IMR-90 (cell line): ENCODE measurements around the gene FLT1. TPM values are rescaled to one million over a fixed set of nuclear protein-coding genes. Genes with fewer than 3 reads are reported as not detected.

Experiments
- ATAC-seq: fragments of 200-7000 bp; cut with Tn5 transposase; 2 replicates; pipeline ENCODE4 v1.9.1; 2020; ENCODE audit warnings: low read depth, mild to moderate bottlenecking, moderate library complexity
- BruUV-seq: library from RNA; stranded (reverse); fragments of 400-500 nt; replicated peaks from 2 replicates; lab custom pipeline; 2021; lab: Mats Ljungman, UMichigan
- CTCF ChIA-PET: fragments of 300-600 bp; formaldehyde crosslinking; extraction: SDS; loops from one replicate; lab custom pipeline; 2021; ENCODE audit warnings: antibody characterized with exemption; lab: Yijun Ruan, JAX
- POLR2A ChIA-PET: fragments of 300-600 bp; sonication (Branson Sonifier 250); formaldehyde crosslinking; loops from one replicate; lab custom pipeline; 2022; ENCODE audit warnings: antibody characterized with exemption; ENCODE audit not compliant: unreplicated experiment; lab: Charles Lee
- DNase-seq: peaks from one replicate; pipeline ENCODE4 v3.0.0; 2013
- H2AFZ ChIP-seq: replicated peaks from 2 replicates; pipeline ENCODE3; 2013; ENCODE audit warnings: low read length, mild to moderate bottlenecking; ENCODE audit not compliant: poor library complexity
- H2AK5ac ChIP-seq: 2 replicates; pipeline ENCODE4 v1.6.1; 2013; ENCODE audit warnings: low read depth, low read length, inconsistent platforms
- H2AK9ac ChIP-seq: replicated peaks from 2 replicates; pipeline ENCODE3; 2013; ENCODE audit warnings: mild to moderate bottlenecking, low read depth, low read length, moderate library complexity; ENCODE audit not compliant: poor library complexity
- H2BK120ac ChIP-seq: 2 replicates; pipeline ENCODE4 v1.6.1; 2013; ENCODE audit warnings: low read depth, low read length, inconsistent platforms
- H2BK15ac ChIP-seq: 3 replicates; pipeline ENCODE4 v1.6.1; 2013; ENCODE audit warnings: low read depth, low read length, inconsistent platforms
- H2BK20ac ChIP-seq: 2 replicates; pipeline ENCODE4 v1.6.1; 2013; ENCODE audit warnings: low read depth, mild to moderate bottlenecking, inconsistent platforms, low read length, moderate library complexity
- H2BK5ac ChIP-seq: 2 replicates; pipeline ENCODE4 v1.6.1; 2013; ENCODE audit warnings: mild to moderate bottlenecking, low read depth, low read length, inconsistent platforms; ENCODE audit not compliant: poor library complexity, severe bottlenecking
- H3K14ac ChIP-seq: replicated peaks from 2 replicates; pipeline ENCODE4 v1.6.1; 2013; ENCODE audit warnings: low read depth, low read length, inconsistent platforms
- H3K18ac ChIP-seq: 2 replicates; pipeline ENCODE4 v1.6.1; 2013; ENCODE audit warnings: low read depth, low read length, control low read depth
- H3K23ac ChIP-seq: 2 replicates; pipeline ENCODE4 v1.6.1; 2013; ENCODE audit warnings: low read depth, low read length, inconsistent platforms
- H3K27ac ChIP-seq: 2 replicates; pipeline ENCODE4 v1.5.1; 2013; ENCODE audit warnings: mild to moderate bottlenecking, control low read depth, low read length; ENCODE audit not compliant: insufficient read depth
- H3K27me3 ChIP-seq: 2 replicates; pipeline ENCODE4 v1.6.1; 2013; ENCODE audit warnings: low read length; ENCODE audit not compliant: control insufficient read depth, insufficient read depth
- H3K36me3 ChIP-seq: 2 replicates; pipeline ENCODE4 v1.6.1; 2013; ENCODE audit warnings: low read length, mixed read lengths; ENCODE audit not compliant: control insufficient read depth, insufficient read depth
- H3K4ac ChIP-seq: 2 replicates; pipeline ENCODE4 v1.6.1; 2013; ENCODE audit warnings: low read depth, low read length, inconsistent platforms
- H3K4me1 ChIP-seq: 2 replicates; pipeline ENCODE4 v1.6.1; 2013; ENCODE audit warnings: low read length, mixed read lengths; ENCODE audit not compliant: control insufficient read depth, insufficient read depth
- H3K4me2 ChIP-seq: 2 replicates; pipeline ENCODE4 v1.6.1; 2013; ENCODE audit warnings: low read depth, mild to moderate bottlenecking, control low read depth, low read length, moderate library complexity
- H3K4me3 ChIP-seq: 2 replicates; pipeline ENCODE4 v1.5.1; 2013; ENCODE audit warnings: low read depth, mild to moderate bottlenecking, control low read depth, low read length, moderate library complexity; ENCODE audit not compliant: insufficient read depth
- H3K56ac ChIP-seq: 2 replicates; pipeline ENCODE4 v1.6.1; 2013; ENCODE audit warnings: low read length, inconsistent platforms; ENCODE audit not compliant: insufficient read depth; ENCODE audit errors: extremely low read depth
- H3K79me1 ChIP-seq, 2 experiments: 2 replicates each; pipeline ENCODE4 v1.6.1; 2013; ENCODE audit warnings: low read length in 2 of 2, inconsistent platforms in 1 of 2, low read depth in 1 of 2
- H3K9ac ChIP-seq: 2 replicates; pipeline ENCODE4 v1.6.1; 2013; ENCODE audit warnings: low read depth, low read length, control low read depth
- H3K9me1 ChIP-seq: 2 replicates; pipeline ENCODE4 v1.6.1; 2013; ENCODE audit warnings: low read length, inconsistent platforms; ENCODE audit not compliant: insufficient read depth
- H3K9me3 ChIP-seq: 2 replicates; pipeline ENCODE4 v1.6.1; 2013; ENCODE audit warnings: low read length; ENCODE audit not compliant: control insufficient read depth, insufficient read depth
- H4K20me1 ChIP-seq: 2 replicates; pipeline ENCODE4 v1.6.1; 2013; ENCODE audit warnings: low read length, inconsistent platforms; ENCODE audit not compliant: insufficient read depth
- H4K5ac ChIP-seq: 2 replicates; pipeline ENCODE4 v1.6.1; 2013; ENCODE audit warnings: mild to moderate bottlenecking, low read depth, low read length, control low read depth
- H4K8ac ChIP-seq, 2 experiments: 2 replicates each; pipeline ENCODE4 v1.6.1; 2013; ENCODE audit warnings: low read depth in 2 of 2, low read length in 2 of 2, control low read depth in 1 of 2, inconsistent platforms in 1 of 2
- H4K91ac ChIP-seq: 2 replicates; pipeline ENCODE4 v1.6.1; 2013; ENCODE audit warnings: low read depth, low read length, inconsistent platforms; ENCODE audit not compliant: insufficient read depth
- BHLHE40 ChIP-seq: fragments of 150-350 bp; IDR thresholded peaks from 2 replicates; pipeline ENCODE4 v1.6.1; 2016; ENCODE audit warnings: mild to moderate bottlenecking, low read depth, low read length
- CEBPB ChIP-seq: IDR thresholded peaks from 2 replicates; pipeline ENCODE4 v1.6.1; 2012; ENCODE audit warnings: low read depth, low read length, improper control_type of control experiment
- CHD1 ChIP-seq: IDR thresholded peaks from 2 replicates; pipeline ENCODE4 v1.6.1; 2012; ENCODE audit warnings: low read depth, low read length, improper control_type of control experiment
- FOS ChIP-seq: fragments of 150-350 bp; IDR thresholded peaks from 2 replicates; pipeline ENCODE4 v1.6.1; 2016; ENCODE audit warnings: low read depth, low read length
- MAFK ChIP-seq: IDR thresholded peaks from 2 replicates; pipeline ENCODE4 v1.6.1; 2012; ENCODE audit warnings: low read depth, low read length, improper control_type of control experiment
- MAZ ChIP-seq: IDR thresholded peaks from 2 replicates; pipeline ENCODE4 v1.6.1; 2012; ENCODE audit warnings: low read depth, mild to moderate bottlenecking, low read length, improper control_type of control experiment, moderate library complexity, borderline replicate concordance
- MXI1 ChIP-seq: IDR thresholded peaks from 2 replicates; pipeline ENCODE4 v1.6.1; 2012; ENCODE audit warnings: low read depth, mild to moderate bottlenecking, low read length, moderate library complexity, borderline replicate concordance
- NFE2L2 ChIP-seq: fragments of 150-350 bp; IDR thresholded peaks from 2 replicates; pipeline ENCODE4 v1.6.1; 2016; ENCODE audit warnings: low read depth, mild to moderate bottlenecking, low read length
- POLR2A ChIP-seq: IDR thresholded peaks from 2 replicates; pipeline ENCODE4 v1.6.1; 2012; ENCODE audit warnings: mild to moderate bottlenecking, low read depth, low read length
- RAD21 ChIP-seq: IDR thresholded peaks from 2 replicates; pipeline ENCODE4 v1.6.1; 2012; ENCODE audit warnings: low read length, improper control_type of control experiment
- RCOR1 ChIP-seq: IDR thresholded peaks from 2 replicates; pipeline ENCODE4 v1.6.1; 2012; ENCODE audit warnings: mild to moderate bottlenecking, low read length, improper control_type of control experiment; ENCODE audit not compliant: insufficient replicate concordance
- RFX5 ChIP-seq: IDR thresholded peaks from 2 replicates; pipeline ENCODE4 v1.8.0; 2012; ENCODE audit warnings: low read depth, mild to moderate bottlenecking, low read length, moderate library complexity
- SMC3 ChIP-seq: fragments of 150-350 bp; IDR thresholded peaks from 2 replicates; pipeline ENCODE4 v1.6.1; 2016; ENCODE audit warnings: low read depth, mild to moderate bottlenecking, antibody characterized with exemption, low read length, moderate library complexity
- WGBS, 2 experiments: methylation state at CpG; one replicate each; pipeline versions ENCODE4 v1.1.5 to v1.1.7; 2013; ENCODE audit warnings: missing lambda C conversion rate in 2 of 2; ENCODE audit not compliant: insufficient read length in 1 of 2; ENCODE audit errors: extremely low coverage in 2 of 2; 5-methylcytosine and 5-hydroxymethylcytosine counted together
- dilution Hi-C: fragments of 300-500 bp; cut with HindIII; formaldehyde crosslinking; loops from one replicate; pipeline ENCODE4 v1.14.3; 2018; ENCODE audit warnings: low sequenced_read_pairs; ENCODE audit not compliant: unreplicated experiment
- in situ Hi-C: fragments of 300-500 bp; cut with MboI; formaldehyde crosslinking; loops from 3 replicates; pipeline ENCODE4 v1.14.3; 2019; ENCODE audit warnings: low sequenced_read_pairs, inconsistent platforms, mixed read lengths
- intact Hi-C: fragments of 100-400 bp; cut with micrococcal nuclease; formaldehyde crosslinking; loops from 2 replicates; pipeline ENCODE4 v1.10.0; 2022
- polyA plus RNA-seq, 3 experiments: library from polyadenylated mRNA; depleted of rRNA; stranded (reverse); fragments of >200 nt; gene quantifications; 2 replicates each; pipeline ENCODE4 v1.2.3, GENCODE V29; 2012; ENCODE audit warnings: low replicate concordance in 1 of 3
- total RNA-seq: library from RNA; depleted of rRNA; stranded (reverse); fragments of >200 nt; gene quantifications from 2 replicates; pipeline ENCODE4 v1.2.3, GENCODE V29; 2012
- TF ChIP-seq, protein P1 (sequence below): fragments of 150-350 bp; IDR thresholded peaks from 2 replicates; pipeline ENCODE4 v1.6.1; 2016; ENCODE audit warnings: low read depth, mild to moderate bottlenecking, low read length, moderate library complexity, borderline replicate concordance
- TF ChIP-seq, protein P2 (sequence below): fragments of 150-350 bp; IDR thresholded peaks from 2 replicates; pipeline ENCODE4 v1.6.1; 2017; ENCODE audit warnings: mild to moderate bottlenecking, antibody characterized with exemption, low read length, low read depth
- TF ChIP-seq, protein P3 (sequence below): conservative IDR thresholded peaks from 2 replicates; pipeline ENCODE4 v1.5.1; 2012; ENCODE audit warnings: mild to moderate bottlenecking, low read depth, low read length, improper control_type of control experiment

The FLT1 gene
- total and polyA plus RNA-seq, 2 of the 4 experiments (the other 2 are of a cell fraction), result 4.5 to 10.4 TPM

DNA sequence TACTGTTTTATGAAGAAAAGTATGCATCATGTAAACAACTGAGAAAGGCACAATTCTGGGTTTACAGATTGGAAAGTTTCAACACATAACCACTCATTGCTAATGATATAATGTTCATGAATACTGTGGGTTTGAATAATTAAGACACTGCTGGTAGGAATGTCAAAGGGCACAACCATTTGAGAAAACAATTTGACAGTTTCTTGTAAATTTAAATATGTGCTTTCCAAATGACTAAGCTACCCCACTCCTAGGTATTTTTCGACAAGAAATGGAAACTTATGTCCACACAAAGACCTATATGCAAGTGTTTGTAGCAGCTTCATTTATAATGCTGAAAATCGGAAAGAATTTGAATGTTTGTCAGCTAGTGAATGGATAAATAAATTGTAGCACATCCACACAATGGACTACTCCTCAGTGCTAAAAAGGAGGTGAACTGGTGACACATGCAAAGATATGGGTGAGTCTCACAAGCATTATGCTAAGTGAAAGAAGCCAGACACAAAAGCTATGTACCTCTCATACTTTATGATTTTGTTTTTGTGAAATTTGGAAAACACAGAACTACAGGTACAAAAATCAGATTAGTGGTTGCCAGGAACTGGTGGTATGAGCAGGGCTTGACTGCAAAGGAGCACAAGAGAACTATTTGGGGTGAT is 44.8 kb upstream of the FLT1 start:
- no peak overlapping the region for H3K4ac ChIP-seq
- no CpG with 5 or more reads among the region's 2 CpGs for WGBS, 2 experiments
- dilution Hi-C loops, result no loop called here

More for the DNA sequence above, 44.8 kb upstream of the FLT1 start:
- Histone ChIP-seq H4K91ac (no peak overlapping the region), H2BK5ac (no peak overlapping the region), H3K4me1 (peaks cover 2% of the 10 kb centered on the region; the same call in 1 of the 2 replicates), H4K5ac (no peak overlapping the region), H2AK9ac (no peak overlapping the region), H3K4me3 (no peak overlapping the region), H2AFZ (no peak overlapping the region), H3K4me2 (no peak overlapping the region), H3K27ac (no peak overlapping the region), H4K8ac (no peak overlapping the region), H3K9me3 (peaks cover 10% of the 10 kb centered on the region), H3K56ac (no peak overlapping the region), H2BK15ac (no peak overlapping the region), H2BK120ac (no peak overlapping the region), H4K20me1 (no peaks in the 10 kb centered on the region), H2BK20ac (no peak overlapping the region), H2AK5ac (no peak overlapping the region), H3K9ac (no peak overlapping the region), H3K18ac (no peak overlapping the region), H3K9me1 (no peaks in the 10 kb centered on the region), H3K14ac (no peak overlapping the region), H3K23ac (no peak overlapping the region), H3K79me1 (no peaks in the 10 kb centered on the region), H3K36me3 (no peaks in the 10 kb centered on the region), H3K27me3 (no peaks in the 10 kb centered on the region)
- ATAC-seq, result no peak
- BruUV-seq, result no TSS peak
- ChIA-PET CTCF (no interaction called here), POLR2A (no interaction called here)
- in situ Hi-C loops (no loop called here), intact Hi-C loops (loop anchor here (10.0 kb wide), 1 partner anchor 255 kb away; no protein-coding TSS in a partner anchor)
- DNase-seq, result no peak
- TF ChIP-seq MAZ (no peak), POLR2A (no peak), CHD1 (no peak), SMC3 (no peak), NFE2L2 (no peak), RAD21 (no peak), MAFK (no peak), CEBPB (no peak), BHLHE40 (no peak), RFX5 (no peak), FOS (no peak), RCOR1 (no peak), MXI1 (no peak)
- TF ChIP-seq, protein P1, sequence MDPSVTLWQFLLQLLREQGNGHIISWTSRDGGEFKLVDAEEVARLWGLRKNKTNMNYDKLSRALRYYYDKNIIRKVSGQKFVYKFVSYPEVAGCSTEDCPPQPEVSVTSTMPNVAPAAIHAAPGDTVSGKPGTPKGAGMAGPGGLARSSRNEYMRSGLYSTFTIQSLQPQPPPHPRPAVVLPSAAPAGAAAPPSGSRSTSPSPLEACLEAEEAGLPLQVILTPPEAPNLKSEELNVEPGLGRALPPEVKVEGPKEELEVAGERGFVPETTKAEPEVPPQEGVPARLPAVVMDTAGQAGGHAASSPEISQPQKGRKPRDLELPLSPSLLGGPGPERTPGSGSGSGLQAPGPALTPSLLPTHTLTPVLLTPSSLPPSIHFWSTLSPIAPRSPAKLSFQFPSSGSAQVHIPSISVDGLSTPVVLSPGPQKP, result no peak
- TF ChIP-seq, protein P2, sequence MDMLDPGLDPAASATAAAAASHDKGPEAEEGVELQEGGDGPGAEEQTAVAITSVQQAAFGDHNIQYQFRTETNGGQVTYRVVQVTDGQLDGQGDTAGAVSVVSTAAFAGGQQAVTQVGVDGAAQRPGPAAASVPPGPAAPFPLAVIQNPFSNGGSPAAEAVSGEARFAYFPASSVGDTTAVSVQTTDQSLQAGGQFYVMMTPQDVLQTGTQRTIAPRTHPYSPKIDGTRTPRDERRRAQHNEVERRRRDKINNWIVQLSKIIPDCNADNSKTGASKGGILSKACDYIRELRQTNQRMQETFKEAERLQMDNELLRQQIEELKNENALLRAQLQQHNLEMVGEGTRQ, result no peak
- TF ChIP-seq, protein P3, sequence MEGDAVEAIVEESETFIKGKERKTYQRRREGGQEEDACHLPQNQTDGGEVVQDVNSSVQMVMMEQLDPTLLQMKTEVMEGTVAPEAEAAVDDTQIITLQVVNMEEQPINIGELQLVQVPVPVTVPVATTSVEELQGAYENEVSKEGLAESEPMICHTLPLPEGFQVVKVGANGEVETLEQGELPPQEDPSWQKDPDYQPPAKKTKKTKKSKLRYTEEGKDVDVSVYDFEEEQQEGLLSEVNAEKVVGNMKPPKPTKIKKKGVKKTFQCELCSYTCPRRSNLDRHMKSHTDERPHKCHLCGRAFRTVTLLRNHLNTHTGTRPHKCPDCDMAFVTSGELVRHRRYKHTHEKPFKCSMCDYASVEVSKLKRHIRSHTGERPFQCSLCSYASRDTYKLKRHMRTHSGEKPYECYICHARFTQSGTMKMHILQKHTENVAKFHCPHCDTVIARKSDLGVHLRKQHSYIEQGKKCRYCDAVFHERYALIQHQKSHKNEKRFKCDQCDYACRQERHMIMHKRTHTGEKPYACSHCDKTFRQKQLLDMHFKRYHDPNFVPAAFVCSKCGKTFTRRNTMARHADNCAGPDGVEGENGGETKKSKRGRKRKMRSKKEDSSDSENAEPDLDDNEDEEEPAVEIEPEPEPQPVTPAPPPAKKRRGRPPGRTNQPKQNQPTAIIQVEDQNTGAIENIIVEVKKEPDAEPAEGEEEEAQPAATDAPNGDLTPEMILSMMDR, result no peak
